GM21528 (cell line): ENCODE measurements around the gene S100A7.
"Not testable (repeated sequence)": the region's sequence is repeated elsewhere in the genome, so short reads cannot be mapped to it uniquely, and the experiment has no call there.

ENCODE experiments used
- ATAC-seq: cut with Tn5 transposase; IDR thresholded peaks from one replicate; pipeline ENCODE4 v1.9.1; 2021; ENCODE audit warnings: mild to moderate bottlenecking, moderate library complexity; ENCODE audit not compliant: unreplicated experiment, low FRiP score

Gene S100A7

DNA sequence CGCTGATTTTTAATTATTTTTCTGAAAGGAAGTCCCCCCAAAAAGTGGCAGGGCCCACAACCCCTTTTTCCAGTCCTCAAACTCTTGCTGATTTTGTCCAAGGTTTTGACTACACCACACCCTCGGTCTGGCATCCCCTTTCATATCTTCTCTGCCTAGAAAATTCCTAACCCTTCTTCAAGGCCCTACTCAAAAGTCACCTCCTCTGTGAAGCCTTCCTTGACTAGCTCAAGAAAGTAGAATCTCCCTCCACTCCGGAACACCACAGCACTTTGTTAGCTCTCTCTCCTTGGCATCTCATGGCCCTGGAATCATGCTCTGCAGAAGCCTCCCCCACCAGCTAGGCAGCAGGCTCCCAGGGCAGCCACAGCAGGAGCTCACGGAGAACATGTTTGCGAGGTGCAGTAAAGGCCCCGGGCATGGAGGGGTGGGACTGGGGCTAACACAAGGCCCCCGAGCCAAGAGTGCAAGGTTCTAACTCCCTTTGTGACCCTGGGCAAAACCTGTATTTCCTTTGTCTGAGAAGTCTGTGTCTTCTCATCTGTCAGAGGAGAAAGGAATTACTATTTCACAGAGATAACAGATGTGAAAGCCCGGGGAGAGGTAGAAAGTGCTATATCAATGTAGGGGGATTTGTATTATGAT is 17.7 kb upstream of the S100A7 start:
- ATAC-seq = no peak

DNA sequence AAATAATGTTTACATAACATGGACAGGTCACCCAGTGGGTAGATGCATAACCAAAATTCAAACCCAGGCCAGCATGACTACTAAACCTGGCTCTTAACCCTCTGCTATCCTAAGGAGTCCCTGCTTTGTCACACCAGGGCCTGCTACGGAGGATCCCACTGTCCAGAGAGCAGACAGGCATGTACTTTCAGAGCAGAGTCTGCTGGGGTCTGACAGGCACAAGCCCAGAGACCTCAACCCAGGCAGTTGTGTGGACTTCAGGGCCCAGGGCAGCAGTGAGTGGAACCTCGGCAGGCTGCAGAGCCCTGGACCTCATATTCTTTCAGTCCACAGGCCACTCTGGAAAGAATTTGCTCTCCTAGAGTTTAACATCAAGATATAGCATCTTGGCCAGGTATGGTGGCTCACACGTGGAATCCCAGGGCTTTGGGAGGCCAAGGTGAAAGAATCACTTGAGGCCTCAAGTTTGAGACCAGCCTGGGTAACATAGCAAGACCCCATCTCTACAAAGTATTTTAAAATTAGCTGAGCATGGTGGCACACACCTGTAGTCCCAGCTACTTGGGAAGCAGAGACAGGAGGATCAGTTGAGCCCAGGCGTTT is 16.1 kb upstream of the S100A7 start:
- ATAC-seq = no peak

DNA sequence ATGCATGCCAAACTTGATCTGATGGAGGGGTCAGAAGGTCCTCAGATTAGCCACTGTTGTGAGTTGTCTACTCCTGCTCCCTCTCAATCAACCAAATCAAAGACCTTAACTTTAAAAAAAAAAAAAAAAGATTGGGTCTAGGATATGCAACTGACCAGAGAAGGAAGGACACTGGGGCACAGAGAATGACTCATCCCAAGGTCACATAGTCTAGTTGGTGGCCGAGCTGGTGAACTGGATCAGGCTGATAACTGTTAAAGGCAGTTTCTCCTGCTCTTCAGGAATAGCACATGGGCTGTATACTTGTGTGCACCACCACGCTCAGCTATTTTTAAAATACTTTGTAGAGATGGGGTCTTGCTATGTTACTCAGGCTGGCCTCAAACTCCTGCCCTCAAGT is 14.8 kb upstream of the S100A7 start:
- ATAC-seq = no peak

DNA sequence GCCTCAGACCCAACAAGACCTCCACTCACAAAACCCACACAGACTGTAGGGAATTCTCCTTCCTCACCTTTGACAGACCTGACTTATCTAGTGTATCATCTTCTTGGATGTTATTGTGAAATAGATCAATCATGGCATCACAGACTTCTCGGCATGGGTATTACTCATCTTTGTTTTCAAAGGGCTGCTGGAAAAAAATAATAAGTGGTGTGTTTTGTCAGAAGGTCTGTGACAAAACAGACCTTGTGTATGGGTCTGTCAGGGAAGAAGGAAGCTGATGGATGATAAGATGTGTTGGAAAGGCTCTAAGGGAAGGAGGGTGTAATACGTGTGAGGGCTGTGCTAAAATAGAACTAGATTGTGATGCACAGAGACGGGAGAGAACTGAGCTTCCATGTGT is 13.9 kb upstream of the S100A7 start:
- no peak for ATAC-seq

DNA sequence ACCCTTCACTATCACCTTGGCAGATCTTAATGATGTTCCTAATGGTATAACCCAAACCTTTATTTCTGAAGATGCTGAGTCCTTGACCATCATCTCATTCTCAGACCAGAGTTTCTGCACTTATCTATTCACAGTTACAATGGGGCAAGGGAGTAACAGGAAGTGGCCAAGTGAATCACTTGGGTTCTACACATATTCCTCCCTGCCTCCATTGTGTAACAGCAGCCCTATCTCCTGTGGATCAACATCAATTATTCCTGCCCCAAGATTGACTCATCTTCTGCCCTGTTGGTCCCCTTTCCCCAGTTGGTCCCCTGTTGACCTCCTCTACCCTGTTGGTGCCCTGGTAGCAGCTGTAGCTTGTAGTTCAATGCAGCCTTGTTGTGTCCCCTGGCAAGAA is 10.3 kb upstream of the S100A7 start:
- ATAC-seq = no peak

DNA sequence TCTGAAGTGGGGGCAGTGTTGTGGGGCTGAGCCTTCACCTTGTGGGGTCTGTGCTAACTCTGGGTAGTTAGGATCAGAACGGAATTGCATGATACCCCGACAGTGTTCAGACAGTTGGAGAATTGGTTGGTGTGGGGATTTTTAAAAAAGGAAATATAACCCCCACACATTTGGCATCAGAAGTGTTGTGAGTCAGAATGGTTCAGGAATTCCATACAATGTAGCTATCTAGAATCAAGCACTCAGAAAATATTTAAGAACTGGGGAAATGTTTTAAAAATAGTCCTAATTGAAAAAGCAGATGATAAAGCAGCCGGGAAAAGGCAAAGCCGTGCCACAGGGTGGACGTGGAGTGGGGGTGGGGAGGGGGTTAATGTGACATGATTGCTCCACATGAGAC is 6.5 kb upstream of the S100A7 start:
- no peak for ATAC-seq

DNA sequence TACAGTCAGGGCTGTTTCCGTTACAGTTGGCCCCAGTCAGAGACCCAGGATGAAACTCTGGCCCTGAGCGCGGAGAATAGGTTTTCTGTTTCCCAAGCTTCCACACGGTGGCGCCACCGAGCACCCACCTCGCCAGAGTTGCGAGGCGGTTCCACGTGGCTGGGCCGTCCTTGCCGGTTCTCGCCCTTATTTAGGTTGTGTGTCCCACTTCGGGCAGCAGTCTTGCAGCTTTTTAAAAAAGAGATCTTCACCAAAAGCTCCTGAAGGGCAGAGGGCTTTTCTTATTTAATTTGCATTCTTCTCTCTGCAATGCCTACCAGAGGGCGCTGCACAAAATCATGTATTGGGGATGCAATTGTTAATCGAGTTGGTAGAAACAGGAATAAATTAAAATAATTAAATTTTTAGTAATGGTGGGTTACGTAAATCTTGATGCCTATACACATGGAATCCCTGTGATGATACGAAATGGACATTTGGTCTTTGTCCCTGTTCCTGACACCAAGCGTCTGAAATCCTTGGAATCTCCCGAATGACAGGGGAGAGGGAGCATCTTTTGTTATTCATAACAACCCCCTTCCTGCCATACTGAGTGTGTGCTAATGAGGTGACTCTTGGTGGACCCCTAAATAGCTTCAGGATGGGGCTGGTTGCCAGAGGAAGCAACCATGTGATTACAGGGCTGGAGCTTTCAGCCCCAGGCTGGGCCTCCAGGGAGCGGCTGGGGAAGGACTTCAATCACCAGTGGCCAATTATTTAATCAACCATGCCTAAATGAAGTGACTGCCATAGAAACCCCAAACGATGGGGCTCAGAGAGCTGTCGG is 5.6 kb upstream of the S100A7 start:
- no peak for ATAC-seq

DNA sequence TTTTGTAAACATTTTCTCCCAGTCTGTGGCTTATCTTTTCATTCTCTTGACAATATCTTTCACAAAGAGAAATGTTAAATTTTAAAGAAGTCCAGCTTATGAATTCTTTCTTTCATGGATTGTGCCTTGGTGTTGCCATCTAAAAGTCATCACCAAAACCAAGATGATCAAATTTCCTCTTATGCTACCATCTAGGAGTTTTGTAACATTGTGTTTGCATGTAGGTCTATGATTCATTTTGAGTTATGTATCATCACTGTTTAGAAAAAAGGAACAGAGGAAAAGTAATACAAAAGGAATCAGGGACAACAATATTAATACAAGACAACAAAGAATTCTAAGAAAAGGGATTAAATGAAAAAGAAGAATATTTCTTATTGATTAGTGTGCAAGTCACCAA is 2.3 kb upstream of the S100A7 start:
- ATAC-seq = not testable (repeated sequence)

DNA sequence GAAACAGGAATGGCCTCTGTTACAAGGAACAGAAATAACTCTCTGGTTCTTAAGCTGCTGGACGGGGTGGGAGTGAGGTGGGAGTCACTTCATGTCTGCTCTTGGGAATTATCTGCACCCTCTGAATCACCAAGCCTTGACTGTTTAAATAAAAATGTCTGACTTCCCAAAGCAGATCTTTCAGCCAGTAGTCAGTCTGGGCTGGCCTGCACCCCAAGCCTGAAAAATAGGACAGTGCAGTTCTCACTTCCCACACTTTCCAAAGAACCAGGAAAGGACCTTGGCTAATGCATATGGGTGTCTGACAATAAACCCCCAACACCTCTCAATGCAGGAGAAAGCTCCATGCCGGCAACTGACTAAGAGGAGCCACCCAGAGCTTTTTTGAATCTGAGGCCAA is 796 bp downstream of the S100A7 start:
- no peak for ATAC-seq

DNA sequence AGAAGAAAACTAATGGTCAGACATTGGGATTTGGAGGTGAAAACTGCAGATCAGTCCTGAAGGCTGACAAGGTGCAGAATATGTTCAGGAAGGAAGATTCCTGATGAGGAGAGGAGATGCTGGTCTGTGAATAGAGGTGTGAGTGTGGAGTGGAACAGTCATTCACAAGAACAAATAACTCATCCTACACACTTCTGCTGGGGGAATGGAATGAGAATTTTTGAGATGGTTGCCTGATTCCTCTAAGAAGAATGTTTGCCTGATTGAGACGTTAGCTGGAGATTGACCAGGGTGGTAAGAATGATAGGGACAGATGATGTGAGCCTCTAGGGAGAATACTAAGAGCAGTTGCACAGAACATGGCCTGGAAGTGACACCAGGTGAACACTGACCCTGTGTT is 4.1 kb downstream of the S100A7 start:
- no peak for ATAC-seq

DNA sequence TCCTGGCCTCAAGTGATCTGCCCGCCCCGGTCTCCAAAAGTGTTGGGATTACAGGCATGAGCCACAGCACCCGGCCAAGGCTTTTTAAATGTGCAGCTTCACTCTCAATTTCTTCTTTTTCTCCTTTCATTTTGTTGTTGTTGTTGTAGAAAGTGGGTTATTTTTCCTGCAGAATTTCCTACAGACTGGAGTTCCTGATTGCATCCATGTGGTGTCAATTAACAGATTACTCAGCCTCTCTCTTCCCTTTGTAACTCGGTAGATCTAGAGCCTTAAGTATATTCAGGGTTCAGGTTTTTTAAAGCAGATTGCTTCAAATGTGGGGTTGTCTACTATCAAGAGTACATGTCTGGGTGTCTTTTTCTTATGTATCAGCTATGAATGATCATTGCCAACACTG is 11.6 kb downstream of the S100A7 start:
- not testable (repeated sequence) for ATAC-seq

DNA sequence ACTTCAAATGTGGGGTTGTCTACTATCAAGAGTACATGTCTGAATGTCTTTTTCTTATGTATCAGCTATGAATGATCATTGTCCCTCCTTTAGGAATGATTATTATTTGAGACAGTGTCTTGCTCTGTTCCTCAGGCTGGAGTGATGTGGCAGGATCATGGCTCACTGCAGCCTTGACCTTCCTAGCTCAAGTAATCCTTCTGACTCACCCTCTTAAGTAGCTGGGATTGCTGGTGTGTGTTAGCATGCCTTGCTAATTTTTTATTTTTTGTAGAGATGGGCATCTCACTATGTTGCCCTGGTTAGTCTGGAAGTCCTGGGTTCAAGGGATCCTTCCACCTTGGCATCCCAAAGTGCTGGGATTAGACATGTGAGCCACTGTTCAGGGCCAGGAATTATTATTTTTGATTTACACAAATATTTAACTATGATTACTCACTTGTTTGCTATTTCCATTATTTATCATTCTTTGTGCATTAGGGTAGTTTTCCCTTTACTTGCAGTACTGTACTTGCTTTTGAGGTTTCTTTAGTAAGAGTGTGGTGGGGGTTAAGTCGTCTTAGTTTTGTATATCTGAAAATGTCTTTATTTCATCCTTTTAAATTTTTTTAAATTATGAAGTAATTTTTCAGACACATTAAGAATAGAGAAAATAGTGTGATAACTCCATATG is 12.8 kb downstream of the S100A7 start:
- ATAC-seq = no peak

DNA sequence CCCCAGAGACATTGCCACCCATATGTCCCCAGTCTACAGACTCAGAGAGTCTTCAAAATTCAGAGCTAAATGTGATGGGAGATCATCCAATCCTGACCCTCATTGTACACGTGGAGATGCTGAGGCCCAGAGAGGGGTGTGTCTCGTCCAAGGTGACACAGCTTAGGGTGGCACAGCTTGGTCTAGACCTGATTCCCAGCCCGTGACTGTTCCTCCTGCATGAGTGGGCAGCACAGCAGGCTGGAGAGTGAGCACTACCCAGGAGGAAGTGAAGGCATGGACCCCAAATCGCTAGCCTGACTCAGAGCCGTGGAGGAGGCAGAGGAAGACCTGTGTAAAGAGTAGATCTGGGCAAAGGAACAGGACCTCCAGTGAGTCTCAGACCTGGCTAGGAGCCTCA is 16.4 kb downstream of the S100A7 start:
- ATAC-seq = no peak

DNA sequence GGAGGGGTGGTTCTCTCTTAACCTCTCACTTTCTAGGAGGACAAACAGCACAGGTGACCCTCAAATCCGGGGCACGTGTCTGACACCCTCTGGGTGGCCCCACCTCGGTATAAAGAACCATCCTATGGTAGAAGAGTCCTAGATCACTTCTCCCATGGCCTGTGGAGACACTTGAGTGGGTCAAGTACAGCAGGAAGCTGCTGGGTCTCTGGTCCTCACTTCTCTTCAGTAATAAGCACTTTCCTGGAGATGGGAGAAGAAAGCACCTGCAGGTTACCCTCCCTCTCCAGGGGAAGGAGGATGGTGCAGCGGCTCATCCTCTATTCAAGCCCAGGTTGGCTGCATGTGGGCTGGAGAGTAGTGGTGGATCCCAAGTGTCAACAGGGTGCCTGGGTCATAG is 17.0 kb downstream of the S100A7 start:
- ATAC-seq = no peak

DNA sequence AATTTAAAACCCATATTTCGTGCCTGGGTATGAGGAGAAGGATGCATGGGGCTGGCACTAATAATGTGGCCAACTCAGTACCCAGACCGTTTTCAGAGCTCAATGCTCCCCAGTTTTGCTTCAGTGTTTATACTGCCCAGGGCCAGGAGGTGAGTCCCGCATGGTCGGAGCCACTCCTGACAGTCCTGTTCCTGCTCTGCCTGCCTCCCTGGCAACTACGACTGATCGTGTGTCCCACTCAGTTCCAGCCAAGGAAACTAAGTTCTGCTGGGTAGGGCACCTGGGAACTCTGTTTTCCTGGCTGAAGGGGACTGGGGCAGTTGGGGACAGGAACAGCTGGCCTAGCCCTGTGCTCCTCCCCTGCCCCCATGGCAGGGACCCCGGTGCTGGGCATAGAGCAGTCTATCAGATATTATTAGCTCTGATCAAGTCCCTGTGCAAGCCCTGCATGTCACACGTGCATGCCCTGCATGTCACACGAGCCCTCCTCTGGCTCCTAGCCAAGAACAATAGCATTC is 19.2 kb downstream of the S100A7 start:
- no peak for ATAC-seq

DNA sequence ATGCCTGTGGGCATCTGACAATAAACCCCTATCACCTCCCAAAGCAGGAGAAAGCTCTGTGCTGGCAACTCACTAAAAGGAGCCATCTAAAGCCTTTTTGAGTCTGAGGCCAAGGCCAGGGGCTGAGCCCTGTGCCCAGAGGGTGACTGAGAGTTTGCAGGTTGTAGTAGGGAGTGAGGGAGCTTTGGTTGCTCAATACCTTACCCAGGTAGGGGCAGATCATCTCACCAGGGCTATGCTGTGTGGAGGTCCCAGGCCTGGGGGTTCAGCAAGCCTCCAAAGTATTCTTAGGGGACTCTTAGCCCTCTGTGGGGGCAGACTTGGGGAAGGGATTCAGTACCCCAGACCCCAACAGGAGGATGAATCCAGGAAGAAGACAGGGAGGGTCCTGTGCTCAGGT is 21.2 kb downstream of the S100A7 start:
- ATAC-seq = no peak

DNA sequence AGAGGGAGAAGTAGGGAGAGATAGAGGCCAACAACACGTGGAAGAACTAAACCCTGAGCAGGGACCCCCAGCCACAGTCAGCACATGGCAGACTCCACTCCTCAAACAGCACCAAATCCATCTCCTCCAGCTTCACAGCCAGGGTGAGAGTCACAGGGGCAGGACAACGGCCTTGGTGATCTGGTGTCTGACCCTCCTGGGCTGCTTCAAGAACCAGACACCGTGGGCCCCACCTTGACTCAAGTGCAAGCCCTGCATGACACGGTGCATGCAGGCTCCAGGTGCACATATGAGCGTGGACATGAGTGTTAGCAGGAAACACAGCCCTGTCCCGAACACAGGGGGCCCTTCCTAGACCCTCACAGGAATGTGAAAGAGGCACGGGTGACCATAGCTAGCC is 21.9 kb downstream of the S100A7 start:
- no peak for ATAC-seq

DNA sequence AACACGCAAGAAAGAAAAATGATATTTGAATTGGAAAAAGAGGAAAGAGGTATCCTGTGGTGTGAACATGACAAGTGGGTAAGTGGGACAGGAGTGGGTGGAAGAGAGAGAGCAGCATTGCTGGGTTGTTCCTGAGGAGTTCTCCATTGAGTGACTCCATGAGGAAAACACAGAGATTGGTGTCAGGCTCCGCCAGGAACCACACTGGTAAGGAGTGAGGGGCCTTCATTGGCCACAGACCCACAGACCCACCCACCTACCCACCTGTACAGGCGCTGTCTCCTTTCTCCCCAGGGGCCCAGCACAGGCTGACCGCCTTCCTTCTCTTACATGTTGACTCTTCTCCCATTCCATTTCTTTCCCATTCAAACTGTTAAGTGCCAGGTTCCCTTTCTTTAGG is 23.2 kb downstream of the S100A7 start:
- no peak for ATAC-seq

DNA sequence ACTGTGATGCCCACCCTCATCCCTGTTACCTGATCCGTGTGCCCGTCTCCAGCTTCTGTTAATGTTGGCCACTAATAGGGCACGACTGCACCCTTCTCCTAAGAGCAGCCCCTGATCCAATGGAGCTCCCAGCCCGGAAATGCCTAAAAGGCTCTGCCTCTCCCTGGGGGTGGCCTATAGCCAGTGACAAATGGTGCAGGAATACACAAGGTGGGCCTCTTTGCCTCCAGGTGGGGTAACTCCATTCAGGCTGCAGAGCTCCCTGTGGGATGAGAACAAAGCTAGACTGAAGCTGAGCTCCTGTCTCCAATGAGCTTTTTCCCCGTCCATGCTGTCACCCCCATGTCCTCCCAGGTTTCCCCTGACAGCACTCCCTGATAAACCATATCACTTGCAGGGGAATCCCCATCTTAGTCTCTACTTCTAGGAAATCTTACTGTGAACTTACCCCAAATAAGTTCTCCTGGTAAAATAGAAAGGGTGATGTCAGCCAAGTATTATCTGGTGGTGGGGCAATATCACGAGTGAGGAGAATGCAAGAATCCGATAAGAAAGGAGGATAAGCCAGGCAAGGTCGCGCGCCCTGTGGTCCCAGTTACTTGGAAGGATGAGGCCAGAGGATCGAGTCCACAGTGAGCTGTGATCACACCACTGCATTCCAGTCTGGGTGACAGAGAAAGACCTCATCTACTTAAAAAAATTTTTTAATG is 25.6 kb downstream of the S100A7 start:
- no peak for ATAC-seq

DNA sequence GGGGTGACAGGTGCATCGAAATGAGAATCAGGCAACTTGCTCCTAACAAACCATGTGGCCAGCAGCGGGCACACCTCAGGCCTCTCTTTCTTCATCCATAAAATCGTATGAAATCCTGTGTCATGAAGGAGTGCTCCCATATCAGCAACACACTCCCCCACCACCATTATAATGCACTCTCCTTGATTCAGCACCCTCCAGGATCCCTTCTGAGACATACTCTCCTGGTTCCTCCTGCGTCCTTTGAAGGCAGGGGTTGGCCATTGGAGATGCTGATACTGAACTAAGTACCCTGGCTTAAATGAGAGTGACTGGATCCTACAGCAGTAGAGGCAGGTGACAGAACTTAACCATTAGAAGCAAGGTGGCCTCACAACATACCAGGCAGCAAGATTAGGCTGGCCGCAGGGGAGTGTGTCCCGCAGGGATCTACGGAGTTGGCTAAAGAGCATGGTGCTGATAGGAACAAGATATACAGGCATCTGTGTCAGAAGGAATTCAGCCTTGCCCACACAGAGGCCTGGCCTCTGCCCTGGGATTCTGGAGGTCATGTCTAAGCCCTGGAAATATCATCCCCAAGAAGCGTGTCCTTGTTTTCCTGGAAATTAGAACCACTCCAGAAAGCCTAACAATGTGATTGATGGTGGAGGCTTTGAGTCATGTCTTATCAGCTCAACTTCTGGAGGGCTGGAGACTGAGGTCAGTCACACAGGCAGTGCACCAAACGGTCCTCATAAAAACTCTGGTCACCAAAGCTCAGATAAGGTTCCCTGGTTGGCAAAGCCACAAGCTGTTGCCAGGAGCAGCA is 27.4 kb downstream of the S100A7 start:
- ATAC-seq = no peak
